IPS-NIHi7 (cell line): Measurements from ENCODE around the gene DNAJC21.

ENCODE experiments used
- DNase-seq: peaks from one replicate; pipeline ENCODE4 v3.0.0; 2012; ENCODE audit warnings: mixed read lengths; ENCODE audit errors: extremely low spot score

Gene DNAJC21

GRCh38 chr5:34977934-34978613, 48.7 kb downstream of the DNAJC21 start:
- DNase-seq, result no peak

DNA sequence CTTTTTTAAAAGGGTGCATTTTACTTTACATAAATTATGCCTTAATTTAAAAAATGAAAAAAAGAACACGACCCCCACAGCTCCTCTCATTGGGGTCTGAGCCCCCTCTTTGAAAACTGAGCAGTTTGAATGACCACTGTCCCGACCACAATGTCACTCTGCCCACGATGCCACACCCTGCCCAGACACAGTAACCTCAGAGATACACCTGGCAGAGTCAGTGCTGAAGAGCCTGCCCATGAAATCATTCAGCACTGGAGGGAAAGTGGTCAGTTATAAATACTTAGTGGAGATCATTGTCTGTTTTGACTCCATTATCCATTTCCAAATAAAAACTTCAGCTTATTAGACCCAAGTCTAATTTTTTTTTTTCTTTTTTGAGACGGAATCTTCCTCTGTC, 49.3 kb downstream of the DNAJC21 start:
- no peak for DNase-seq

DNA sequence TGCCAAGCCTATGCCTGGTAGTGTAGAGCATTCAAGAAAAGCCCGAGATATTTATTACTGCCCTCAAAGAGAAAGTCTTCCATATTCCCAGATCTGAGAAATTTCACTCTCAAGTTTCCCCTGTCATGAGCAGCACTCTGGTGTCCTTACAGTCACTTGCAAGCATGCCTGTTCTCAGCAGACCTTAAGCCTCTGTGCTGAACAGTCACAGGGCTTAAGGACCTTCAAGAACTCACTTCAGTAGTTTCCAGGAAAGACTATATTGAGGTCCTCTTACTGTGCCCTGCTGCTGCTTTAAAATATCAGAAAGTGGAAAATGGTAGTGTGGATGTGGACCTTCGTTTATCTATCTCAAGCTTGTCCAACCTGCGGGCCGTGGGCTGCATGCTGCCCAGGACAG, 53.5 kb downstream of the DNAJC21 start:
- no peak for DNase-seq

DNA sequence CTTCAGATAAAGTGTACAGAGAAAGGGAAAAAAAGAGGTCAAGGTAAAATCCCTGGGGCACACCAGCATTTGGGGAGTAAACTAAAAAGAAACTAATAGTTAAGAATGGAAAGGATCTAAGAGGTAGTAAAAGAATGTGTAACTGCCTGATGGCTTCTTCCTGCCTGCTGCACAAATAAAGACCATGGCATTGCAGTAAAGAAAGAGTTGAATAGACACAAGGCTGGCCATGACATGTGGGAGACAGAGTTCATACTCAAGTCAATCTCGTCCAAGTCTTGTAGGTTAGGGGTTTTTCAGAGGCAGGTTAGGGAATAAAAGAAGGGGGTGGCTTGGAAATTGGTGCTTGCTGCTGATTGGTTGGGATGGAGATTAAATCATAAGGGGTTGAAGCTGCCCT, 57.6 kb downstream of the DNAJC21 start:
- DNase-seq, result no peak

DNA sequence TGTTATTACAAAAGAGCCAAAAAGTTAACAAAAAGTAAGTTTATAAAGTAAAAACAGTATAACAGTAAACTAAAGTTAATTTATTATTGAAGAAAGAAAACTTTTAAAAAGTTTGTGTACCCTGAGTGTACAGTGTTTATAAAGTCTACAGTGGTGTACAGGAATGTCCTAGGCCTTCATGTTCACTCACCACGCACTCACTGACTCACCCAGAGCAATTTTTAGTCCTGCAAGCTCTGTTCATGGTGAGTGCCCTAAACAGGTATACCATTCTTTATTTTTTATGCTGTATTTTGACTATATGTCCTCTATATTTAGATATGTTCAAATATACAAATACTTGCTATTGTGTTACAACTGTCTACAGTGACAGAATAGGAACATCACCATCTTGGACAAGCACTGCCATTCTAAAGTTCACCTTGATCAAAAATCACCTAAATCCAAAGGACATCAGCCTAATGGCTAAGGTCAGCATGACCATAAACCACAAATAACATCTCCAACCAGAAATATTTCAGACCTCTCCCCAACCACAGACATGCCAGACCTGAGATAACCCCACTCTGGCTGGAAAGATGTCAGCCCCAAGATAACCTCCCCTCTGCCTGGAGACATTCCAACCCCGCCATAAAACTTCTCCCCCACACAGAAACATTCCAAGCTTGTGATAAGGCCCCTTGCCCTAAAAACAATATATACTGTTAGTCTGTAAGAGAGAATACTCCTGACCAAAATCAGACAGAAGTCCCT, 62.3 kb downstream of the DNAJC21 start:
- DNase-seq, result no peak

GRCh38 chr5:34993951-34994350, 64.6 kb downstream of the DNAJC21 start:
- DNase-seq, result no peak

DNA sequence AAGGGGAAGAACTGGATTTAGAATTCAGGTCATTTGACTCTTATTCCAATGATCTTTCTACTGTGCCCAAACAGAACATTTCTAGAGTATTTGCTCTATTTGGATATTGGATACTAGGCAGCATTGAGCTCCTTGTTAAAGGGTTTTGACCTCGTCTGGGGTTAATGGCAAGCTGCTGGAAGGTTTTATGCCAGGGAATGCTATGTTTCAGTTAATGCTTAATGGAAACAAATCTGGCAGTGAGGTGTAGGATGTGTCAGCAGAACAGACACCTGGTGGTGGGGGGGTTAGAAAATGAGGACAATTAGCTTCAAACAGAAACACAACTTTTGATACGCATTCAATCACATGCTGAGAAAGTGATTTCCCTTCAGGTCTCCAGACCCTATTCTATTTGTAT, 66.9 kb downstream of the DNAJC21 start:
- no peak for DNase-seq

DNA sequence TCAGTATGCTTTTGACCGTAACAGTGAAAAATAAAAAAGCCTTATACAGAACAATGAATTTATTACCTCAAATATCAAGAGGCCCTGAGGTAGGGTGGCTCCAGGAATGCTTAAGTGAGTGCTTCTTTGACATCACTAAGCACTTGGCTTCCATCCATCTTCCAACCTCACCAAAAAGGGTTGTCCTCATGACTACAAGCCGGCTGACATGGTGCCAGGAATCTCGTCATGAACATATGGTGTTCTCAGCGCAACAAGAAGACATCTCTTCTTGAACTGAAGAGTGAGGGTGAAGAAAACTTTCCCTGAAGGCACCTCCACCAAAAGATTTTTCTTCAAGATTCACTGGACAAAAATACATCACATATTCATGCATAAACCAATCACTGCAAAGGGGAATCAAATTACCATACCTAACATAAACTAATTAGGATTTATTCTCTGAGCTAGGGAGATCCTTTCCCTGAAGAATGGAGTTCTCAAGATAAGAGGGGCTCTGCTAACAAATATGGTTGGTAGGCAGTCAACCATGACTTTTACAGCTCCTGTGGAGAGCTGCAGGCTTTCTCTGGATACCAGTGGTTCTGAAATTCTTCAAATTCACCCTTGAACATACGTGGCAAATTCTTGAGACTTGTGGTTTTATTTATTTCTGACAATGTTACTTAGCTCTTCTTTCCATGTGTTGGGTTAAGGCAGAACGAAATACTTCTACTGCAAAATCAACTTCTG, 68.9 kb downstream of the DNAJC21 start:
- DNase-seq, result no peak

DNA sequence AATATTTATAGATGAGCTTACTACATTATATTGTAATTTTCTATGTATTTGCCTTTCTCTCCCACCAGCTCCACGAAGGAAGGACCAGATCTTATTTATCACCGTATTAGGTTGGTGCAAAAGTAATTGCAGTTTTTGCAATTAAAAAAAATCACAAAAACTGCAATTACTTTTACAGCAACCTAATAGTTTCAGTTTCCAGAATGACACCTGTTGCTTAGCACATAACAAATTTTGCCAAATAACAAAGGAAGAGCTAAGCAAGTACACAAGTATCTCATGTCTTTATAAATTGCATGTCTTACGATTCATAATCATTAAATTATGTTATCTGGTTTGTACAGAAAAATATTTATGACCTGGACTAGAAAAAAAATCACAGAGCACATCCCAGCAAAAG, 72.5 kb downstream of the DNAJC21 start:
- no peak for DNase-seq

GRCh38 chr5:35002459-35002858, 73.1 kb downstream of the DNAJC21 start:
- DNase-seq, result no peak

- DNase-seq, result peak; percentile 87
Measured at GRCh38 chr5:35003018-35003957, 73.9 kb downstream of the DNAJC21 start.

GRCh38 chr5:35004200-35004599, 74.8 kb downstream of the DNAJC21 start:
- DNase-seq, result peak; percentile 42

DNA sequence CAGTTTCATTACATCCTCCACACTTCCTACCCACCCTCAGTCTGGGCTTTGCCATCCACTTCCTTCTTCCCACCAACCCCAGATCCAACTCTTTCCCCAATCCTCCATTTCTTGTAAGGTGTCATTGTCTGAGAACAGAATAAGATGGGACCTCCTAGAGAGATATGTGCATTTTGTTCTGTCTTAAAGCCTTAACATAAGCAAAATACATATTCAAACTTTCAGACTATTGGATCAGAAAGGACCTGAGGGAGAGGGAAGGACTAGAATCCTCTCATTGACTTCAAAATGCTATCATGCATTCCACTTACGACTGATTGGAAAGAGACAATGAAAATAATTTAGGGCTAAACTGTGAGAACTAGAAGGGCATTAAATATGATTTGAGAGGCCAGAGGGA, 75.4 kb downstream of the DNAJC21 start:
- DNase-seq, result no peak
